Trophoblast cell (in vitro differentiated cells and primary cell): Measurements from ENCODE around the gene PFKP.
A peak's percentile ranks its signal among the peaks of the same experiment; 100 is the strongest.
"Not testable (repeated sequence)": the region's sequence is repeated elsewhere in the genome, so short reads cannot be mapped to it uniquely, and the experiment has no call there.

Source experiments
- DNase-seq, 2 donors: peaks; one replicate each; pipeline ENCODE4 v3.0.0-alpha.2; 2016
- H2AFZ ChIP-seq: 2 replicates; pipeline ENCODE4 v1.6.1; 2013; ENCODE audit warnings: low read length, moderate library complexity, mild to moderate bottlenecking; ENCODE audit not compliant: insufficient read depth, poor library complexity
- H2AK5ac ChIP-seq: 2 replicates; pipeline ENCODE4 v1.6.1; 2013; ENCODE audit warnings: mild to moderate bottlenecking, low read length
- H2BK120ac ChIP-seq: 2 replicates; pipeline ENCODE4 v1.6.1; 2013; ENCODE audit warnings: low read length, mild to moderate bottlenecking, moderate library complexity; ENCODE audit not compliant: insufficient read depth, poor library complexity
- H2BK12ac ChIP-seq: 2 replicates; pipeline ENCODE4 v1.6.1; 2013; ENCODE audit warnings: mild to moderate bottlenecking, low read length, moderate library complexity
- H2BK5ac ChIP-seq: 2 replicates; pipeline ENCODE4 v1.6.1; 2013; ENCODE audit warnings: low read length, low read depth, moderate library complexity, mild to moderate bottlenecking; ENCODE audit not compliant: poor library complexity
- H3K14ac ChIP-seq: 2 replicates; pipeline ENCODE4 v1.6.1; 2013; ENCODE audit warnings: mild to moderate bottlenecking, low read length
- H3K18ac ChIP-seq: 2 replicates; pipeline ENCODE4 v1.6.1; 2013; ENCODE audit warnings: mild to moderate bottlenecking, low read length
- H3K23ac ChIP-seq: 2 replicates; pipeline ENCODE4 v1.6.1; 2013; ENCODE audit warnings: low read length
- H3K27ac ChIP-seq: 2 replicates; pipeline ENCODE4 v1.5.1; 2013; ENCODE audit warnings: low read depth, mild to moderate bottlenecking, inconsistent platforms, low read length, moderate library complexity
- H3K27me3 ChIP-seq: 2 replicates; pipeline ENCODE4 v1.6.1; 2013; ENCODE audit warnings: inconsistent platforms, mild to moderate bottlenecking, low read length, moderate library complexity; ENCODE audit not compliant: insufficient read depth
- H3K36me3 ChIP-seq, 2 experiments: 1 replicate in 1 of 2; 2 replicates in 1 of 2; pipeline ENCODE4 v1.6.1; 2013; ENCODE audit warnings: low read length in 2 of 2, mild to moderate bottlenecking in 2 of 2, moderate library complexity in 1 of 2; ENCODE audit not compliant: insufficient read depth in 2 of 2, control insufficient read depth in 1 of 2
- H3K4ac ChIP-seq: 2 replicates; pipeline ENCODE4 v1.6.1; 2013; ENCODE audit warnings: low read depth, mild to moderate bottlenecking, low read length, moderate library complexity
- H3K4me1 ChIP-seq, 2 experiments: 1 replicate in 1 of 2; 2 replicates in 1 of 2; pipeline ENCODE4 v1.6.1; 2013; ENCODE audit warnings: low read length in 2 of 2, mild to moderate bottlenecking in 2 of 2, moderate library complexity in 1 of 2; ENCODE audit not compliant: insufficient read depth in 2 of 2, control insufficient read depth in 1 of 2
- H3K4me2 ChIP-seq: 2 replicates; pipeline ENCODE4 v1.6.1; 2013; ENCODE audit warnings: inconsistent platforms, mild to moderate bottlenecking, low read length, moderate library complexity
- H3K4me3 ChIP-seq: 2 replicates; pipeline ENCODE4 v1.5.1; 2013; ENCODE audit warnings: mild to moderate bottlenecking, low read depth, low read length, inconsistent platforms
- H3K79me1 ChIP-seq: one replicate; pipeline ENCODE4 v1.6.1; 2013; ENCODE audit warnings: low read length
- H3K79me2 ChIP-seq: 2 replicates; pipeline ENCODE4 v1.6.1; 2013; ENCODE audit warnings: low read length, mild to moderate bottlenecking; ENCODE audit not compliant: control insufficient read depth, insufficient read depth, poor library complexity
- H3K9ac ChIP-seq: 2 replicates; pipeline ENCODE4 v1.6.1; 2013; ENCODE audit warnings: mild to moderate bottlenecking, low read length
- H3K9me3 ChIP-seq: 2 replicates; pipeline ENCODE4 v1.6.1; 2013; ENCODE audit warnings: low read depth, mild to moderate bottlenecking, control low read depth, inconsistent platforms, low read length; ENCODE audit not compliant: insufficient read depth
- H4K12ac ChIP-seq: 2 replicates; pipeline ENCODE4 v1.6.1; 2013; ENCODE audit warnings: low read depth, mild to moderate bottlenecking, low read length, moderate library complexity
- H4K8ac ChIP-seq: 2 replicates; pipeline ENCODE4 v1.6.1; 2013; ENCODE audit warnings: low read depth, mild to moderate bottlenecking, low read length, moderate library complexity
- H4K91ac ChIP-seq: one replicate; pipeline ENCODE4 v1.6.1; 2013; ENCODE audit warnings: low read depth, mild to moderate bottlenecking, low read length, moderate library complexity
- WGBS: extraction: QIAGEN DNeasy Blood & Tissue Kit; methylation state at CpG from one replicate; pipeline ENCODE4 v1.1.7; 2013; ENCODE audit warnings: missing lambda C conversion rate; ENCODE audit not compliant: insufficient read length, insufficient coverage; ENCODE audit errors: extremely low coverage; 5-methylcytosine and 5-hydroxymethylcytosine counted together

Gene PFKP

DNA sequence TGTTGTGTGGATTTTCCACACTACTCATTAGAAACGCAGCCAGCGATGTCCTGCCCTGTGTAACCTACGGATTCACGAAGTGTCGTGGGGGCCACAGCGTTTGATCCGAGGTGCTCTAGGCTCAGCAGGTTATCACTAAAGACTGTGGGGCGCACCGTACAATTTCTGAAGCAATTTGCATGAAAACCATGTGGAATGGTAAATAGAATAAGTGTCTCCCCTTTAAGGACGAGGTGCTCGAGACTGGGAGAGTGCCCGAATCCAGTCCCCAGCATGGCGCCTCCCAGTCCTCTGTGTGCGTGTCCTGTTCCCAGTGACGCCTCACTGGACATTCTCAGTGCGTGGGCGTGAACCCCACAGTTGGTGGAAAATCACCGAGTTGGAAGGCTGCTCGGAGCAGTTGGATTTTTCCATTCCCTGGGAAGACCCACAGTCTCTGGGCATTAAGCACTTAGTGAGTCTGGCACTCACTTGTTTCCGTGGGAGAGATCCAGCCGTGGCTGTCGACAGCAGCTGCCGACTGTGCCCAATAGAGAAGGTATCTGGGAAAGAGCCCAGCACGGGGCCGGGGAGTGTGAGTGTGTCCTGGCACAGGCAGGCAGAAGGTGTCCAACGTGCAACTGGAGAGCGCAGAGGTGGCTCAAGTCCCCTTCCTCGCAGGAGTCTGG, 37.0 kb downstream of the PFKP start:
- Histone ChIP-seq H4K91ac (no peak overlapping the region), H4K12ac (no peak overlapping the region), H3K18ac (no peak overlapping the region), H2BK120ac (no peak overlapping the region), H3K9me3 (peaks cover 4% of the 10 kb centered on the region), H2AFZ (no peak overlapping the region), H3K4ac (no peak overlapping the region), H4K8ac (no peak overlapping the region), H3K9ac (no peak overlapping the region), H3K14ac (no peak overlapping the region), H3K27ac (no peak overlapping the region), H3K79me1 (no peaks in the 10 kb centered on the region), H3K79me2 (peaks cover 3% of the 10 kb centered on the region), H2BK5ac (no peak overlapping the region), H2BK12ac (no peak overlapping the region), H2AK5ac (no peak overlapping the region), H3K4me3 (peak overlapping the region; percentile 37), H3K4me2 (no peak overlapping the region), H3K4me1 (no peaks in the 10 kb centered on the region), H3K23ac (no peak overlapping the region), H3K27me3 (no peaks in the 10 kb centered on the region), H3K36me3 (peaks cover 77 to 81% of the 10 kb centered on the region in 2 experiments)
- no CpG with 5 or more reads among the region's 28 CpGs for WGBS
- DNase-seq, result no peak

DNA sequence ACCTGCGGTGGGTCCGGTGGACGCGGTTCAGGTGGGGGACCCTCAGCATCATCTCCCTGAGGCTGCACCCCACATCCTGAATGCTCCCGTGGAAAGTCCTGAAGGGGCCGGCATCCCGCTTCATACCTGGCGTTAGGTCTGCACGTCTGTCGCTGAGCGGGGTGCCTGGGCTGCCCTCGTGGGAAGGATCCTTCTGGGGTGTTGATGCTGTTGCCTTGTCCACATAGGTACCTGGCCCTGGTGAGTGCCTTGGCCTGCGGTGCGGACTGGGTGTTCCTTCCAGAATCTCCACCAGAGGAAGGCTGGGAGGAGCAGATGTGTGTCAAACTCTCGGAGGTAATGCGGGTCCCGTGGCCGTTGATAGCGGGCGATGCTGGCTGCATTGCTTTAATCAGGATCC, 37.8 kb downstream of the PFKP start:
- Histone ChIP-seq H2BK5ac (no peak overlapping the region), H3K23ac (no peak overlapping the region), H3K4ac (no peak overlapping the region), H2BK12ac (no peak overlapping the region), H3K27ac (no peak overlapping the region), H2AK5ac (no peak overlapping the region), H2BK120ac (no peak overlapping the region), H4K91ac (no peak overlapping the region), H3K18ac (no peak overlapping the region), H3K9ac (no peak overlapping the region), H3K4me1 (no peaks in the 10 kb centered on the region), H3K14ac (no peak overlapping the region), H3K27me3 (no peaks in the 10 kb centered on the region), H3K4me3 (no peak overlapping the region), H4K8ac (no peak overlapping the region), H3K79me1 (no peaks in the 10 kb centered on the region), H3K79me2 (peaks cover 3% of the 10 kb centered on the region), H4K12ac (no peak overlapping the region), H3K4me2 (no peak overlapping the region), H3K36me3 (peaks cover 75 to 79% of the 10 kb centered on the region in 2 experiments), H2AFZ (no peak overlapping the region), H3K9me3 (peaks cover 4% of the 10 kb centered on the region)
- no peak for DNase-seq
- no CpG with 5 or more reads among the region's 20 CpGs for WGBS

DNA sequence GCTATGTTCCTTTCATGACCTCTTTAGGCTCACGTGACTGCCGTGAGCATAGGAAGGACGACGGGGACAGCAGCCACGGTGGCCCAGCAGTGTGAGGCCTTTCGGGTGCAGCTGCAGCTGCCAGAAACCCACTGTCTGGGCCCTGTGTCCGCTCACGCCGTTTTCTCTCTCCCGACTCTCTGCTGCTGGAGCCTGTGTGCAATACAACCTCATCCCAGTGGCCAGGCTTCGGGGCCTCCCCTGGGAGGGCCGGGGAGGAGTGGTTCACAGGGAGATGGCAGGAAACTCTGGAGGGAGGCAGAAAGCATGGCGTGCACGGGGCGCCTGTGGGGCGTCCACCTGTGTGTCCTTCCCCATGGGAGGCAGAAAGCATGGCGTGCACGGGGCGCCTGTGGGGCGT, 38.6 kb downstream of the PFKP start:
- no peak overlapping the region for H3K9ac ChIP-seq
- H3K79me1 ChIP-seq, result no peaks in the 10 kb centered on the region
- H4K12ac ChIP-seq, result no peak overlapping the region
- no peak overlapping the region for H3K4me3 ChIP-seq
- H3K9me3 ChIP-seq, result peaks cover 2% of the 10 kb centered on the region
- peaks cover 3% of the 10 kb centered on the region for H3K79me2 ChIP-seq
- H3K27me3 ChIP-seq, result no peaks in the 10 kb centered on the region
- H3K14ac ChIP-seq, result no peak overlapping the region
- H2AK5ac ChIP-seq, result no peak overlapping the region
- H2AFZ ChIP-seq, result no peak overlapping the region
- no peaks in the 10 kb centered on the region for H3K4me1 ChIP-seq
- WGBS, result no CpG with 5 or more reads among the region's 20 CpGs
- no peak overlapping the region for H4K8ac ChIP-seq
- H3K4ac ChIP-seq, result no peak overlapping the region
- H2BK12ac ChIP-seq, result no peak overlapping the region
- no peak overlapping the region for H3K4me2 ChIP-seq
- peaks cover 69 to 79% of the 10 kb centered on the region in 2 experiments for H3K36me3 ChIP-seq
- no peak overlapping the region for H3K18ac ChIP-seq
- H3K23ac ChIP-seq, result no peak overlapping the region
- no peak overlapping the region for H2BK5ac ChIP-seq
- no peak overlapping the region for H3K27ac ChIP-seq
- DNase-seq, result no peak
- no peak overlapping the region for H4K91ac ChIP-seq
- H2BK120ac ChIP-seq, result no peak overlapping the region

DNA sequence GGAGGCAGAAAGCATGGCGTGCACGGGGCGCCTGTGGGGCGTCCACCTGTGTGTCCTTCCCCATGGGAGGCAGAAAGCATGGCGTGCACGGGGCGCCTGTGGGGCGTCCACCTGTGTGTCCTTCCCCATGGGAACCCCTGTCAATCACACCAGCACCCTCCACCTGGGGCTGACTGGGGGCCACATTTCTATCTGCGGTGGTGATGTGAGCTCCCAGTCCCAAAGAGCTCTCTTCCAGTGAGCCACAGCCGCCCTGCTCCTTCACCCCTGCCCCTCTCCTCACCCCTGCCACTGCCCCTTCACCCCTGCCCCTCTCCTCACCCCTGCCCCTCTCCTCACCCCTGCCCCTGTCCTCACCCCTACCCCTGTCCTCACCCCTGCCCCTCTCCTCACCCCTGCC, 39.0 kb downstream of the PFKP start:
- not testable (repeated sequence) for H3K18ac ChIP-seq, H3K4ac ChIP-seq, H4K8ac ChIP-seq, H4K91ac ChIP-seq, H3K79me1 ChIP-seq, H3K4me3 ChIP-seq, H3K14ac ChIP-seq, H3K27ac ChIP-seq, H3K23ac ChIP-seq, H4K12ac ChIP-seq, H2BK12ac ChIP-seq, H2AFZ ChIP-seq, H2BK5ac ChIP-seq, H3K27me3 ChIP-seq, H3K79me2 ChIP-seq, H2BK120ac ChIP-seq, H3K4me2 ChIP-seq, H3K9me3 ChIP-seq, H3K4me1 ChIP-seq, H3K9ac ChIP-seq, DNase-seq, H2AK5ac ChIP-seq
- peaks cover 68 to 79% of the 10 kb centered on the region in 2 experiments for H3K36me3 ChIP-seq
- WGBS, result no CpG with 5 or more reads among the region's 10 CpGs
